Sigmoid colon (tissue), 4 donors: ENCODE results near the gene GSN.

Experiments used
- EP300 ChIP-seq, 4 donors: sonication (generic); formaldehyde crosslinking; IDR thresholded peaks; one replicate each; pipeline ENCODE4 v1.6.1; 2017; ENCODE audit warnings: antibody characterized with exemption in 4 of 4
- POLR2A ChIP-seq, 2 donors: fragments of 450-650 bp; IDR thresholded peaks; one replicate each; pipeline ENCODE4 v1.6.1; 2016; ENCODE audit warnings: antibody characterized with exemption in 2 of 2, mild to moderate bottlenecking in 2 of 2, moderate library complexity in 2 of 2
- POLR2AphosphoS5 ChIP-seq, 4 donors: sonication (generic); formaldehyde crosslinking; IDR thresholded peaks; one replicate each; pipeline ENCODE4 v1.6.1; 2017; ENCODE audit warnings: antibody characterized with exemption in 4 of 4
- TF ChIP-seq, protein P1 (sequence below), 4 experiments: fragments of 450-650 bp in 3 of 4; fragments of 200-600 bp in 1 of 4; IDR thresholded peaks; one replicate each; pipeline ENCODE4 v1.5.1; 2016 to 2019; ENCODE audit warnings: antibody characterized with exemption in 4 of 4, mild to moderate bottlenecking in 3 of 4, moderate library complexity in 2 of 4

- TF ChIP-seq, protein P1, sequence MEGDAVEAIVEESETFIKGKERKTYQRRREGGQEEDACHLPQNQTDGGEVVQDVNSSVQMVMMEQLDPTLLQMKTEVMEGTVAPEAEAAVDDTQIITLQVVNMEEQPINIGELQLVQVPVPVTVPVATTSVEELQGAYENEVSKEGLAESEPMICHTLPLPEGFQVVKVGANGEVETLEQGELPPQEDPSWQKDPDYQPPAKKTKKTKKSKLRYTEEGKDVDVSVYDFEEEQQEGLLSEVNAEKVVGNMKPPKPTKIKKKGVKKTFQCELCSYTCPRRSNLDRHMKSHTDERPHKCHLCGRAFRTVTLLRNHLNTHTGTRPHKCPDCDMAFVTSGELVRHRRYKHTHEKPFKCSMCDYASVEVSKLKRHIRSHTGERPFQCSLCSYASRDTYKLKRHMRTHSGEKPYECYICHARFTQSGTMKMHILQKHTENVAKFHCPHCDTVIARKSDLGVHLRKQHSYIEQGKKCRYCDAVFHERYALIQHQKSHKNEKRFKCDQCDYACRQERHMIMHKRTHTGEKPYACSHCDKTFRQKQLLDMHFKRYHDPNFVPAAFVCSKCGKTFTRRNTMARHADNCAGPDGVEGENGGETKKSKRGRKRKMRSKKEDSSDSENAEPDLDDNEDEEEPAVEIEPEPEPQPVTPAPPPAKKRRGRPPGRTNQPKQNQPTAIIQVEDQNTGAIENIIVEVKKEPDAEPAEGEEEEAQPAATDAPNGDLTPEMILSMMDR (IDR thresholded peaks at IDR 0.05): no peak
- no peak for TF ChIP-seq EP300 (IDR thresholded peaks at IDR 0.05)
- TF ChIP-seq POLR2A (IDR thresholded peaks at IDR 0.05): no peak
- TF ChIP-seq POLR2AphosphoS5 (IDR thresholded peaks at IDR 0.05): no peak
These were observed 18.7 kb downstream of the GSN start for GRCh38 chr9:121286688-121286972.
